Large intestine (tissue), 3 donors: ENCODE results near the gene RRN3. TPM values are rescaled to one million over a fixed set of nuclear protein-coding genes. Genes with fewer than 3 reads are reported as not detected.
"Not testable (repeated sequence)": the region's sequence is repeated elsewhere in the genome, so short reads cannot be mapped to it uniquely, and the experiment has no call there.

Experiments
- DNase-seq, 2 donors: peaks; one replicate each; pipeline versions ENCODE4 v3.0.0 to v3.0.0-alpha.2; 2013
- H3K27ac ChIP-seq: one replicate; pipeline ENCODE4 v1.5.1; 2013; ENCODE audit warnings: low read length
- H3K27me3 ChIP-seq: 2 replicates; pipeline ENCODE4 v1.6.1; 2013; ENCODE audit warnings: low read length; ENCODE audit not compliant: control insufficient read depth, insufficient read depth
- H3K36me3 ChIP-seq: 2 replicates; pipeline ENCODE4 v1.6.1; 2013; ENCODE audit warnings: low read length; ENCODE audit not compliant: control insufficient read depth, insufficient read depth
- H3K4me1 ChIP-seq: one replicate; pipeline ENCODE4 v1.6.1; 2013; ENCODE audit warnings: low read length; ENCODE audit not compliant: control insufficient read depth, insufficient read depth
- H3K4me3 ChIP-seq: one replicate; pipeline ENCODE4 v1.5.1; 2013; ENCODE audit warnings: low read length
- H3K9me3 ChIP-seq: one replicate; pipeline ENCODE4 v1.6.1; 2013; ENCODE audit warnings: mild to moderate bottlenecking, low read depth, low read length, moderate library complexity; ENCODE audit not compliant: control insufficient read depth
- WGBS: methylation state at CpG from one replicate; pipeline ENCODE4 v1.1.5; 2013; ENCODE audit warnings: low lambda C conversion rate; ENCODE audit not compliant: insufficient coverage; 5-methylcytosine and 5-hydroxymethylcytosine counted together
- polyA plus RNA-seq: library from polyadenylated mRNA; unstranded; fragments of 120-200 nt; gene quantifications from one replicate; pipeline ENCODE4 v1.2.1, GENCODE V29; 2013

Gene RRN3
- polyA plus RNA-seq, 1 donor, result 41.7 TPM

- not testable (repeated sequence) for H3K27ac ChIP-seq, DNase-seq
- peaks cover 77% of the 10 kb centered on the region for H3K36me3 ChIP-seq
These were observed 67.0 kb downstream of the RRN3 start for GRCh38 chr16:15027051-15027450.

DNA sequence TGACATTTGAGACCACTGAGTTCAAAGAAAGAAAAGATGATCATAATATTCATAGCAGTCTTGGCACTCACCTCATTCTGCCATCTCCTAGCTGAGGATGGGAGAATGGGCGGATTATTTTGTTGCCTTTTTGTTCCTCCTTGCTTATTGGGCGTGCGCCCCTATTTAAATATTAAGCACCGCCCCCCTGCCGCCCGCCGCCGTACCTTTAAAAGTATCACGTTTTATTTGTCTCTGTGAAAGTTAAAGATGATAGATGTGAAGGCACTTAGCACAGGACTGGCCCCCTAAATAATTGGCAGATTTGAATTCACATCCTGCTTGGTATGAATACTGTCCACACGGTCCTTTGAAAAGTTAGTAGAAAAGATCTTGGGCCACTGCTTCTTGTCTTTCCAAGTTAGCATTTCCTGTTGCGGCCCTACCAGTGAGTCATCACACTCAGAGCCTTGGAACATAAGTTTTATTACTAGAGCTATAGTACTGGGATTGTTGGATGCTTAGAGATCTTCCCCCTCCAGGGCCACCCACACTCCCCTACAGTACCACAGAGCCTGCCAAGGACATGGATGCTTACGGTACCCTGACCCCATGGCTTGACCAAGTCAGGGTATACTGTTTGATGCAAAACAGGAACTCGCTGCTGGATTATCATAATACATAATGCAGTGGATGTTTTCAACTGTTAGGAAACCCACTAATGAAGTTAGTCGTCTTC is 68.7 kb downstream of the RRN3 start:
- H3K9me3 ChIP-seq, H3K4me3 ChIP-seq, H3K4me1 ChIP-seq, DNase-seq, H3K27me3 ChIP-seq, H3K27ac ChIP-seq: not testable (repeated sequence)
- 96% methylated on average over 7 of the region's 14 CpGs for WGBS
- H3K36me3 ChIP-seq, result peaks cover 76% of the 10 kb centered on the region

More at GRCh38 chr16:15027051-15027450, 67.0 kb downstream of the RRN3 start:
- WGBS, result no CpG with 5 or more reads among the region's 8 CpGs
- H3K27me3 ChIP-seq, H3K9me3 ChIP-seq, H3K4me3 ChIP-seq, H3K4me1 ChIP-seq: not testable (repeated sequence)

DNA sequence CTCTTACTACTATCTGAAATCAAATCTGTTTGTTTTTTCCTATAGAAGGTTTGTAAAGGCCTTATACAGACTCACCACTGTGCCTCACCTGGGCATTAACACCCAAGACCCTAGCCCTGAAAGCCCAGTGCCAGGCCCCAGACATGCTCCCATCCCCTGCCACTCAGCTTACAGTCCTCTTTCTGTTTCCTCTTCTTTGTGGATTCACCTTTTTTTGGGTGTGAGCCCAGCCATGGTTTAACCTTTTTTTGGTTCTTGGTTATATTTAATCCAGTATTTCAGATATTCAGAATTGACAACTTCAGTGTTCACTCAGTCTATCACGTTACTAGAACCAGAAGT is 69.2 kb downstream of the RRN3 start:
- not testable (repeated sequence) for H3K4me1 ChIP-seq, H3K27me3 ChIP-seq, H3K9me3 ChIP-seq, H3K27ac ChIP-seq, DNase-seq, H3K4me3 ChIP-seq
- peaks cover 75% of the 10 kb centered on the region for H3K36me3 ChIP-seq
- WGBS, result no CpG with 5 or more reads among the region's 1 CpG

GRCh38 chr16:15023381-15024077 is 70.5 kb downstream of the RRN3 start:
- H3K36me3 ChIP-seq, result peaks cover 75% of the 10 kb centered on the region
- H3K27ac ChIP-seq, H3K4me1 ChIP-seq, H3K27me3 ChIP-seq, DNase-seq, H3K4me3 ChIP-seq, H3K9me3 ChIP-seq: not testable (repeated sequence)
- no CpG with 5 or more reads among the region's 13 CpGs for WGBS

- peaks cover 73% of the 10 kb centered on the region for H3K36me3 ChIP-seq
- H3K9me3 ChIP-seq, H3K4me1 ChIP-seq, H3K4me3 ChIP-seq, H3K27ac ChIP-seq, H3K27me3 ChIP-seq: not testable (repeated sequence)
- peak; percentile 21 to 61 for DNase-seq
- no CpG with 5 or more reads among the region's 4 CpGs for WGBS
These were observed 71.9 kb downstream of the RRN3 start for GRCh38 chr16:15022194-15022593.

- H3K27ac ChIP-seq, H3K4me1 ChIP-seq, DNase-seq, H3K4me3 ChIP-seq, H3K27me3 ChIP-seq, H3K9me3 ChIP-seq: not testable (repeated sequence)
- H3K36me3 ChIP-seq, result peaks cover 73% of the 10 kb centered on the region
- 95% methylated on average over 2 of the region's 7 CpGs for WGBS
These were observed 72.6 kb downstream of the RRN3 start for GRCh38 chr16:15021429-15021828.

GRCh38 chr16:15016951-15017580 is 77.0 kb downstream of the RRN3 start:
- H3K27ac ChIP-seq, result not testable (repeated sequence)
- DNase-seq, result peak in 1 of 2 donors; percentile 25
- WGBS, result no CpG with 5 or more reads among the region's 4 CpGs

DNA sequence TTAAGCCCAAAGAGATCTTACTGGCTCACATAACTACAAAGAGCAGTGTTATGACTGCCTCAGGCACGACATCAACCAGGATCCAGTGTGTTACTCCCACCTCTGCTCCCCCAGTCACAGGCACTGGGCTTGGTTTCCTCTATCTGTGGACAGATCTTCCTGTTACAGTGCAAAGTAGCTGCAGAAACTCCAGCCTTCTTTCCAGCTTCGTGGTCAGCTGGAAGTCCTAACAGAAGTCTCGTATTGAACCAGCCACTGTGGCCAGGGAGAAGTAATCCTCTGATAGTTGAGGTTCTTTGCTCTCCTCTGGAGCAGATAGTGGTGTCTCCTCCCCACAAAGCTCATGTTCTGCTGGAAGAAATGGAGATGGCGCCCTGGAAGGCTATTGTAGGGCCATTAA is 77.7 kb downstream of the RRN3 start:
- not testable (repeated sequence) for H3K4me1 ChIP-seq, H3K27me3 ChIP-seq, H3K9me3 ChIP-seq, H3K27ac ChIP-seq, H3K4me3 ChIP-seq, DNase-seq
- no CpG with 5 or more reads among the region's 4 CpGs for WGBS
- peaks cover 50% of the 10 kb centered on the region for H3K36me3 ChIP-seq

More at GRCh38 chr16:15016951-15017580, 77.0 kb downstream of the RRN3 start:
- peaks cover 54% of the 10 kb centered on the region for H3K36me3 ChIP-seq
- not testable (repeated sequence) for H3K4me3 ChIP-seq, H3K4me1 ChIP-seq, H3K9me3 ChIP-seq, H3K27me3 ChIP-seq

DNA sequence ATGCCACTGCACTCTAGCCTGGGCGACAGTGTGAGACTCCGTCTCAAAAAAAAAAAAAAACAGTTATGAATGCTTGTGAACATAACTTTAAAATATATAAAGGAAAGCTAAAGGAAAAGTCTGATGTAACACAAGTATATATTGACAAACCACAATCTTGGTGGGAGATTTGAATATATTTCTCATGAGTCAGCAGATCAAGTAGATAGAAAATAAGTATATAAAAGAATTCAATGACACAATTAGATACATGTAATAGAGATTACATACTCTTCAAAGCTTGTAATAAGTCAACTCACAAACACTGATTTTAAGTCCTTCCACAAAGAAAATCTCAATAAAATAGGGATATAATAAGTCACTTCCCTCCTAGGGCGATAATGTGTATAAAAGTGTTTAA is 78.4 kb downstream of the RRN3 start:
- not testable (repeated sequence) for DNase-seq, H3K4me1 ChIP-seq, H3K4me3 ChIP-seq, H3K9me3 ChIP-seq, H3K27me3 ChIP-seq, H3K27ac ChIP-seq
- peaks cover 45% of the 10 kb centered on the region for H3K36me3 ChIP-seq
- no CpG with 5 or more reads among the region's 3 CpGs for WGBS

DNA sequence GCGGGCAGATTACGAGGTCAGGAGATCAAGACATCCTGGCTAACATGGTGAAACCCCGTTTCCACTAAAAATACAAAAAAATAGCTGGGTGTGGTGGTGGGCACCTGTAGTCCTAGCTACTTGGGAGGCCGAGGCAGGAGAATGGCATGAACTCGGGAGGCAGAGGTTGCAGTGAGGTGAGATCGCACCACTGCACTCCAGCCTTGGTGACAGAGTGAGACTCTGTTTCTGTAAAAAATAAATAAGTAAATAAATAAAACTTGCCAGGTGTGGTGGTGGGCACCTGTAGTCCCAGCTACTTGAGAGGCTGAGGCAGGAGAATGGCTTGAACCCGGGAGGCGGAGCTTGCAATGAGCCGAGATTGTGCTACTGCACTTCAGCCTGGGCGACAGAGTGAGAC is 81.1 kb downstream of the RRN3 start:
- H3K9me3 ChIP-seq, H3K27me3 ChIP-seq, H3K4me3 ChIP-seq, DNase-seq, H3K27ac ChIP-seq, H3K4me1 ChIP-seq: not testable (repeated sequence)
- peaks cover 42% of the 10 kb centered on the region for H3K36me3 ChIP-seq
- WGBS, result 100% methylated on average over 3 of the region's 10 CpGs
